T-helper 1 cell treated with Interleukin-12 subunit alpha and Interleukin-12 subunit beta and Interleukin-4 antibody, amounts not matched to agents 30 μg/mL and 1 μg/mL, for 36 hours (primary cell): ENCODE data around the gene ATP2B1.

Experiments used
- H3K27ac Mint-ChIP-seq: one replicate; pipeline ENCODE4 v1.8.0; 2021; ENCODE audit warnings: mild to moderate bottlenecking, mixed read lengths
- H3K27me3 Mint-ChIP-seq: one replicate; pipeline ENCODE4 v1.8.0; 2021; ENCODE audit warnings: low read depth, mixed read lengths
- H3K36me3 Mint-ChIP-seq: one replicate; pipeline ENCODE4 v1.8.0; 2021; ENCODE audit warnings: low read depth, mixed read lengths
- H3K4me1 Mint-ChIP-seq: one replicate; pipeline ENCODE4 v1.8.0; 2021; ENCODE audit warnings: low read depth, mixed read lengths
- H3K4me3 Mint-ChIP-seq: one replicate; pipeline ENCODE4 v1.8.0; 2021; ENCODE audit warnings: mild to moderate bottlenecking, moderate library complexity, mixed read lengths
- H3K9me3 Mint-ChIP-seq: one replicate; pipeline ENCODE4 v1.8.0; 2021; ENCODE audit warnings: mixed read lengths

ATP2B1 gene

GRCh38 chr12:89636776-89637160 lies 71.9 kb downstream of the ATP2B1 start:
- H3K4me3 Mint-ChIP-seq = no peak overlapping the region
- peaks cover 5% of the 10 kb centered on the region for H3K9me3 Mint-ChIP-seq
- no peak overlapping the region for H3K27ac Mint-ChIP-seq
- H3K4me1 Mint-ChIP-seq = peaks cover 3% of the 10 kb centered on the region
- peaks cover 11% of the 10 kb centered on the region for H3K36me3 Mint-ChIP-seq
- no peaks in the 10 kb centered on the region for H3K27me3 Mint-ChIP-seq

GRCh38 chr12:89636052-89636775 lies 72.4 kb downstream of the ATP2B1 start:
- H3K27ac Mint-ChIP-seq = no peak overlapping the region
- H3K9me3 Mint-ChIP-seq = peaks cover 5% of the 10 kb centered on the region
- peaks cover 11% of the 10 kb centered on the region for H3K36me3 Mint-ChIP-seq
- peaks cover 3% of the 10 kb centered on the region for H3K4me1 Mint-ChIP-seq
- H3K4me3 Mint-ChIP-seq = no peak overlapping the region
- H3K27me3 Mint-ChIP-seq = no peaks in the 10 kb centered on the region

- Mint-ChIP-seq H3K4me3 (no peak overlapping the region), H3K4me1 (peaks cover 3% of the 10 kb centered on the region), H3K27me3 (no peaks in the 10 kb centered on the region), H3K36me3 (peaks cover 12% of the 10 kb centered on the region), H3K9me3 (no peaks in the 10 kb centered on the region), H3K27ac (no peak overlapping the region)
Observed at GRCh38 chr12:89634508-89634907, 74.1 kb downstream of the ATP2B1 start.

GRCh38 chr12:89632778-89633177 lies 75.9 kb downstream of the ATP2B1 start:
- no peak overlapping the region for H3K4me3 Mint-ChIP-seq
- H3K27me3 Mint-ChIP-seq = no peaks in the 10 kb centered on the region
- H3K9me3 Mint-ChIP-seq = no peaks in the 10 kb centered on the region
- H3K36me3 Mint-ChIP-seq = peaks cover 21% of the 10 kb centered on the region
- no peak overlapping the region for H3K27ac Mint-ChIP-seq
- H3K4me1 Mint-ChIP-seq = peaks cover 3% of the 10 kb centered on the region

GRCh38 chr12:89622115-89622514 lies 86.5 kb downstream of the ATP2B1 start:
- Mint-ChIP-seq H3K36me3 (peaks cover 2% of the 10 kb centered on the region), H3K27me3 (no peaks in the 10 kb centered on the region), H3K9me3 (no peaks in the 10 kb centered on the region), H3K4me1 (no peaks in the 10 kb centered on the region), H3K27ac (no peak overlapping the region), H3K4me3 (no peak overlapping the region)

GRCh38 chr12:89621521-89621920 lies 87.1 kb downstream of the ATP2B1 start:
- Mint-ChIP-seq H3K36me3 (peaks cover 2% of the 10 kb centered on the region), H3K9me3 (no peaks in the 10 kb centered on the region), H3K4me3 (no peak overlapping the region), H3K27ac (no peak overlapping the region), H3K27me3 (no peaks in the 10 kb centered on the region), H3K4me1 (no peaks in the 10 kb centered on the region)

GRCh38 chr12:89619764-89620163 lies 88.9 kb downstream of the ATP2B1 start:
- no peak overlapping the region for H3K4me3 Mint-ChIP-seq
- H3K36me3 Mint-ChIP-seq = peaks cover 5% of the 10 kb centered on the region
- no peaks in the 10 kb centered on the region for H3K27me3 Mint-ChIP-seq

GRCh38 chr12:89618113-89618862 lies 90.3 kb downstream of the ATP2B1 start:
- Mint-ChIP-seq H3K27ac (no peak overlapping the region), H3K4me3 (no peak overlapping the region), H3K27me3 (no peaks in the 10 kb centered on the region), H3K36me3 (peaks cover 8% of the 10 kb centered on the region), H3K9me3 (no peaks in the 10 kb centered on the region), H3K4me1 (no peaks in the 10 kb centered on the region)

More at GRCh38 chr12:89619764-89620163, 88.9 kb downstream of the ATP2B1 start:
- Mint-ChIP-seq H3K27ac (no peak overlapping the region), H3K9me3 (no peaks in the 10 kb centered on the region), H3K4me1 (no peaks in the 10 kb centered on the region)

GRCh38 chr12:89610366-89610765 lies 98.3 kb downstream of the ATP2B1 start:
- Mint-ChIP-seq H3K36me3 (peaks cover 11% of the 10 kb centered on the region), H3K27me3 (no peaks in the 10 kb centered on the region), H3K27ac (no peak overlapping the region), H3K4me3 (no peak overlapping the region), H3K4me1 (no peaks in the 10 kb centered on the region), H3K9me3 (no peaks in the 10 kb centered on the region)

- peaks cover 29% of the 10 kb centered on the region for H3K36me3 Mint-ChIP-seq
- no peaks in the 10 kb centered on the region for H3K4me1 Mint-ChIP-seq
- H3K9me3 Mint-ChIP-seq = no peaks in the 10 kb centered on the region
Observed at GRCh38 chr12:89603678-89604077, 105.0 kb downstream of the ATP2B1 start.

GRCh38 chr12:89597770-89598169 lies 110.9 kb downstream of the ATP2B1 start:
- H3K9me3 Mint-ChIP-seq = no peaks in the 10 kb centered on the region
- no peak overlapping the region for H3K4me3 Mint-ChIP-seq
- peak overlapping the region; percentile 76 for H3K27ac Mint-ChIP-seq
- no peaks in the 10 kb centered on the region for H3K27me3 Mint-ChIP-seq
- peaks cover 20% of the 10 kb centered on the region for H3K36me3 Mint-ChIP-seq
- peaks cover 13% of the 10 kb centered on the region for H3K4me1 Mint-ChIP-seq

More at GRCh38 chr12:89603678-89604077, 105.0 kb downstream of the ATP2B1 start:
- no peak overlapping the region for H3K4me3 Mint-ChIP-seq
- no peak overlapping the region for H3K27ac Mint-ChIP-seq
- H3K27me3 Mint-ChIP-seq = no peaks in the 10 kb centered on the region

- Mint-ChIP-seq H3K4me3 (no peak overlapping the region), H3K36me3 (peaks cover 18% of the 10 kb centered on the region), H3K4me1 (peaks cover 13% of the 10 kb centered on the region), H3K9me3 (no peaks in the 10 kb centered on the region), H3K27me3 (no peaks in the 10 kb centered on the region), H3K27ac (no peak overlapping the region)
Observed at GRCh38 chr12:89597210-89597609, 111.4 kb downstream of the ATP2B1 start.

GRCh38 chr12:89593873-89594272 lies 114.8 kb downstream of the ATP2B1 start:
- H3K36me3 Mint-ChIP-seq = peaks cover 24% of the 10 kb centered on the region
- H3K27me3 Mint-ChIP-seq = no peaks in the 10 kb centered on the region
- no peaks in the 10 kb centered on the region for H3K9me3 Mint-ChIP-seq
- H3K4me3 Mint-ChIP-seq = no peak overlapping the region
- peaks cover 13% of the 10 kb centered on the region for H3K4me1 Mint-ChIP-seq
- H3K27ac Mint-ChIP-seq = no peak overlapping the region

GRCh38 chr12:89593233-89593632 lies 115.4 kb downstream of the ATP2B1 start:
- Mint-ChIP-seq H3K36me3 (peaks cover 20% of the 10 kb centered on the region), H3K27ac (no peak overlapping the region), H3K9me3 (no peaks in the 10 kb centered on the region), H3K27me3 (no peaks in the 10 kb centered on the region), H3K4me3 (no peak overlapping the region), H3K4me1 (peaks cover 9% of the 10 kb centered on the region)

GRCh38 chr12:89589753-89590152 lies 118.9 kb downstream of the ATP2B1 start:
- H3K4me3 Mint-ChIP-seq = no peak overlapping the region
- H3K36me3 Mint-ChIP-seq = peaks cover 18% of the 10 kb centered on the region

More at GRCh38 chr12:89589753-89590152, 118.9 kb downstream of the ATP2B1 start:
- Mint-ChIP-seq H3K27me3 (no peaks in the 10 kb centered on the region), H3K4me1 (no peaks in the 10 kb centered on the region), H3K27ac (no peak overlapping the region), H3K9me3 (no peaks in the 10 kb centered on the region)
